HG02970 (cell line): ENCODE data around the gene ATG2A.

Experiments
- ATAC-seq: cut with Tn5 transposase; IDR thresholded peaks from one replicate; pipeline ENCODE4 v1.9.1; 2021; ENCODE audit warnings: mild to moderate bottlenecking, moderate library complexity, moderate number of reproducible peaks; ENCODE audit not compliant: unreplicated experiment, low FRiP score

Gene ATG2A

GRCh38 chr11:64916775-64917662, at the start of gene ATG2A:
Gene ATG2A (minus strand): TSS chr11:64917209. CDS start chr11:64917135, 74 bp downstream.
- ATAC-seq: peak; percentile 89

- ATAC-seq: no peak
Measured at GRCh38 chr11:64963072-64963631, 46.1 kb upstream of the ATG2A start.

- ATAC-seq: no peak
Measured at GRCh38 chr11:64960719-64961118, 43.7 kb upstream of the ATG2A start.

GRCh38 chr11:64959498-64959897, 42.5 kb upstream of the ATG2A start:
- ATAC-seq: no peak

GRCh38 chr11:64954201-64954600, 37.2 kb upstream of the ATG2A start:
- ATAC-seq: no peak

GRCh38 chr11:64951529-64951928, 34.5 kb upstream of the ATG2A start:
- ATAC-seq: no peak

- ATAC-seq: no peak
Measured at GRCh38 chr11:64947208-64947814, 30.3 kb upstream of the ATG2A start.

GRCh38 chr11:64936539-64936938, 19.5 kb upstream of the ATG2A start:
- no peak for ATAC-seq

- no peak for ATAC-seq
Measured at GRCh38 chr11:64935359-64936081, 18.5 kb upstream of the ATG2A start, which contains the start of gene GPHA2. Gene GPHA2 (minus strand): TSS chr11:64935893. CDS start chr11:64935460, 433 bp downstream.

GRCh38 chr11:64934682-64935358, 17.8 kb upstream of the ATG2A start:
- no peak for ATAC-seq

- ATAC-seq: no peak
Measured at GRCh38 chr11:64933935-64934681, 17.1 kb upstream of the ATG2A start.

GRCh38 chr11:64933213-64933934, 16.4 kb upstream of the ATG2A start:
- ATAC-seq: no peak

GRCh38 chr11:64932324-64932723, 15.3 kb upstream of the ATG2A start:
- ATAC-seq: no peak

GRCh38 chr11:64931290-64931689, 14.3 kb upstream of the ATG2A start:
- ATAC-seq: no peak

- no peak for ATAC-seq
Measured at GRCh38 chr11:64930340-64930739, 13.3 kb upstream of the ATG2A start.

GRCh38 chr11:64929625-64930024, 12.6 kb upstream of the ATG2A start:
- no peak for ATAC-seq

GRCh38 chr11:64928957-64929356, 11.9 kb upstream of the ATG2A start:
- no peak for ATAC-seq

- no peak for ATAC-seq
Measured at GRCh38 chr11:64926689-64927088, 9.7 kb upstream of the ATG2A start.
